Lung microvascular endothelial cell (primary cell): ENCODE measurements around the gene POLR1G. TPM values are rescaled to one million over a fixed set of nuclear protein-coding genes. Genes with fewer than 3 reads are reported as not detected.

Experiments used
- DNase-seq, 2 donors: peaks; one replicate each; pipeline versions ENCODE4 v3.0.0 to v3.0.0-alpha.2; 2010; ENCODE audit warnings: low read depth in 2 of 2
- total RNA-seq: library from RNA; depleted of rRNA; stranded (reverse); fragments of >200 nt; gene quantifications from 2 replicates; pipeline ENCODE4 v1.2.1, GENCODE V29; 2014

Gene POLR1G, protein sequence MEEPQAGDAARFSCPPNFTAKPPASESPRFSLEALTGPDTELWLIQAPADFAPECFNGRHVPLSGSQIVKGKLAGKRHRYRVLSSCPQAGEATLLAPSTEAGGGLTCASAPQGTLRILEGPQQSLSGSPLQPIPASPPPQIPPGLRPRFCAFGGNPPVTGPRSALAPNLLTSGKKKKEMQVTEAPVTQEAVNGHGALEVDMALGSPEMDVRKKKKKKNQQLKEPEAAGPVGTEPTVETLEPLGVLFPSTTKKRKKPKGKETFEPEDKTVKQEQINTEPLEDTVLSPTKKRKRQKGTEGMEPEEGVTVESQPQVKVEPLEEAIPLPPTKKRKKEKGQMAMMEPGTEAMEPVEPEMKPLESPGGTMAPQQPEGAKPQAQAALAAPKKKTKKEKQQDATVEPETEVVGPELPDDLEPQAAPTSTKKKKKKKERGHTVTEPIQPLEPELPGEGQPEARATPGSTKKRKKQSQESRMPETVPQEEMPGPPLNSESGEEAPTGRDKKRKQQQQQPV
- total RNA-seq, result 4.6 and 11.3 TPM in 2 replicates

DNA sequence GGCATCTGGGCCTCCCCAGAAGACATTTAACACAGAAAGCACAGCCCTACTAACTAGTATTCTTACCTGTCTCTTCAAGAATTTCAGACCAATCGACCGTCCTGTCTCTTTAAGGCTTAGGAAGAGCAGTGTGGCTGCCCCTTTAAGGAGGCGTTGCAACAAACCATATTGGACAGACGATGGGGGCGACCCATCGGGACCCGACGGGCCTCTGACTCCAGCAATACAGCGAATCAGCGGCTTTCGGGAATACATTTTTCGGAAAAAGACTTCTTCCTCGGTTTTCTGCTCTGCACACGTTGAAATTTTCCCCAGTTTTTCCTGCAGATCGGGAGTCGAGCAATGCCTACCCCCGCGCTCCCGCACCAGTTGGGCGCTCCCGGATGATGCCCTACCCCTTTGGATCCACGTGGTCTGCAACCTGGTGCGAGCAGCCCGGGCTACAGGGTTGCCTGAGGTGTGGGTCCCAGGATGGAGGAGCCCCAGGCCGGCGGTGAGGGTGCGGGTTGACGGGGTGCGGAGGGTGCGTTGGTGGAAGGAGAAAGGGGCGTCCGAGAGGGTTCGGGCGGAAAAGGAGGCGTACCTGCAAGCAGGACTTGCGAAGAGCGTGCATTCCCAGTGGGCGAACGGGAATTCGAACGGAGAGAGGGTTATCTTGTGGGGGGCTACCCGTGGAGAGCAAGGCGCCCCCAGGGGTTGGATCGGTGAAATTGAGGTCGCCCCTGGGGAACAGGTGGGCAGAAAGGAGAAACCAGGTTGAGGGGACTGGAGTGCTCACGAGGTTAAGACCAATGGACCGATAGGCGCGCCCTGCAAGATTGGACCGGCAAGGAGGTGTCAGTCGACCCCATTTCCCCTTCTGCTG, at the start of gene POLR1G:
POLR1G (plus strand) TSS at position 419 of the 865 bp plus-strand sequence; CDS start at position 472, 53 bp downstream.
- peak; percentile 80 to 84 for DNase-seq

DNA sequence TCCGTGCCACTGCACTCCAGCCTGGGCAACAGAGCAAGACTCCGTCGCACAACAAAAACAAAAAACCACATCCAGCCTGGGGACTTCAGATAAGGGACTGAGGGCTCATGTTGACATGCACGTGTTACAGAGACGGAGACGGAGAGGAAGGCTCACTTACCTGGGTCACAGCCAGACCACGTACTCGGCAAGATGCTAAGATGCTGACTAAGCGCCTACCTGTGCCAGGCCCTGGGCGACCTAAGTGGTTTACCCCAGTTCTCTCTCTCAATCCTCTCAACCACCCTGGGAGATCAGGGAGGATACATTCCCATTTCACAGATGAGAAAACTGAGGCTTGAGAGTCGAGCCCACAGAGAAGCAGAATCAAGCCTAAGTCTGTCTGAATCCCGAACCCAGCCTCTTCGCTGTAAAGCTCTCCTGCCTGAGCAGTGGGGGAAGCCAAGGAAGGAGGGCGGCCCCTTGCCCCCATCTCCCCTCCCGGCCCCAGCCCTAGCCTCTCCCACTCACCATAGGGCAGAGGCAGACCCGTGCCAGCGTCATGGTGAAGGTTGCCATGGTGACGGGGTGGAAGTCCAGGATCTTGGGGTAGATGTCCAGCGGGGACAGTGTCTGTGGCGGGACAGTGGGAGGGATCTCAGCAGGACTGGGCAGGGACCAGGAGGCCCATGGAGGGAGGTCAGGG, 49.5 kb upstream of the POLR1G start:
- no peak for DNase-seq

DNA sequence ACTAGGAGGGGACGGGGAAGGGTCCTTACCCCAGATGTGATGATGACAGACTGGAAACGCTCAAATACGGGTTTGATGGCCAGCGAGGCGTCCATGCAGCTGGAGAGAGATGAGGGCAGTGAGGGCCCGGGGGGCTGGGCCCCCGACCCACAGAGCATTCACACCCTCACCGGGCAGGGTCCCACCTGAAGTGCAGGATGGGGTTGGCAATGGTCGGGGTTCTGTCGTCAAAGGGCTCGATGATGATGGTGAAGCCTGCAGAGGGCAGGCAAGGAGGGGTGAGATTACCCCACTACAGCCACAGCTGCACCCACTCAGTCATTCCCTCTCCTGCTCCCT, 49.0 kb upstream of the POLR1G start:
- DNase-seq, result no peak

DNA sequence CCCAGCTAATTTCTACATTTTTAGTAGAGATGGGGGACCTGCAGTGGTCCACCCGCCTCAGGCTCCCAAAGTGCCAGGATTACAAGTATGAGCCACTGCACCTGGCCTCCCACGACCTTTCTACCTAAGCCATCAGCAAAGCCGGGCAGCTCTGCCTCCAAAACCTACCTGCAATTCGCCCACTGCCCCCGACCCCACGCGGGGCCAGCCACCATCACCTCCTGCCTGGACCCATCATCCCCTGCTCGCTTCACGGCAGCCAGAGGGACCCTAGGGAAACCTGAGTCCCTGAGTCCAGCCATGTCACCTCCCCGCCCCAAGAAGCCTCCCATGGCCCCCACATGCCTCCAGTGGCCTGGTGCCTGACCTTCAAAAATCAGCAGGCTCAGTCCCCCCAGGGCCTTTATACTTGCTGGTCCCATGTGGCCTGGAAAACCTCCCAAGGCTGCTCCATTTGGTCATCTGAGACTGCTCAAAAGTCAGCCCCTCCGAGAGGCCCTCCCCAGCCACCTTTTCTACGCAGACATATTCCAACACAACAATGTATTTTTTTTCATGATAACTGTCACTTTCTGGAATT, 48.1 kb upstream of the POLR1G start:
- no peak for DNase-seq

DNA sequence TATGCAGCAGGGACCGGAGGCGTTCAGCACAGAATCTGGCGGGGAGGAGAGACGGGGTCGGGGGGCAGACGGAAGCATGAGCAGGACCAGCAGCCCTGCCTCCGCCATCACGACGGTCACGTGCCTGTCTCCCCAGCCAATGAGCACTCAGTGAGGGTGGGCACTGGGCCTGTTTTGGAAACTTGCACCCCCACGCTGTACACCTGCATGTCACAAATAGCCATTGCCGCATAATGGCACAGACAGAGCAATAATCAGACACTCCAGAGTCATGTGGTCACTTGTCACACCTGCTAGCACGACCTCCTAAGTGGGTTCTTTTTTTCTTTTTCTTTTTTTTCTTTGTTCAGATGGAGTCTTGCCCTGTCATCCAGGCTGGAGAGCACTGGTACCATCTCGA, 44.8 kb upstream of the POLR1G start:
- DNase-seq, result no peak

DNA sequence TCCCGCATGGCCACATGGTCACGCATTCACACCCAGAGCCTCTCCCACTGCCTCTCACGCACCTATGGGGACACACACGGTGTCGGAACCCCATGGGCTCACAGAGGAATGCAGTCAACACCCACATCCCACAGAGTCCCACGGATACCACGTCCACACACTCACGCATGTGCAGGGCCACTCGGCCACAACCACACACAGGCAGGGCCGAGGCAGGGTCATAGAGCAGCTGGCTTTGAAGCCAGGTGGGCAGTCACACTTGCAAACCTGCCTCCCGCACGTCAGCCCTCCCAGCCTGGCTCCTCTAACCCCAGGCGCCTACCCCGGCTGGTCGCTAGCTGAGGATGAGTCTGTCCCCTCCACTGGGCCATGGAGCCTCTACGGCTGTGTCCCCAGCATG, 44.2 kb upstream of the POLR1G start:
- no peak for DNase-seq

DNA sequence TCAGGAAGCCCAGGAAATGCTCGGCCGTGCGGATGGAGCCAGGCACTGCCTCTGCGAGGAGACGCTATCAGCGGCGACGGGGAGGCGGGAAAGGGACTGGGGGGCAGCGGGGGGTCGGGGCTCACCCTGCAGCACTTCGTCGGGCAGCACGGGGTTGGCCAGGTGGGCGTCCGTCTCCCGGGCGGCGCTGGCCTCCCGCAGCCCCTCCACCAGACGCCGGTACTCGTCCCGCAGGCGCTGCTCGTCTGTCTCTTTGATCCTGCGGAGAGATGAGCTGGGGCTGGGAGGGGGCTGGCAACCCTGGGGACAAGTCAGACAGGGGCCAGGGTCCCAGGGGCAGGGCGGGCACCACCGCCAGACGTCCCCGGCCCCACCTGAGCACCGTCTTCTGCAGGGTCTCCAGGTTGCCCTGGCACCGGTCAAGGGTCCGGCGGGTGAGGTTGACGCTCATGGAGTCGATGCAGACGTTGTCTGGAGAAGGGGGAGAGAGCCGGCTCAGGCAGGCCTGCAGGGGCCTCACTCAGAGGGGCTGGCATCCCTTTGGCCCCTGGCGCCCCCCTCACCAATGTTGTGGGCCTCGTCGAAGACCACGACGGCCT, 42.5 kb upstream of the POLR1G start:
- no peak for DNase-seq

DNA sequence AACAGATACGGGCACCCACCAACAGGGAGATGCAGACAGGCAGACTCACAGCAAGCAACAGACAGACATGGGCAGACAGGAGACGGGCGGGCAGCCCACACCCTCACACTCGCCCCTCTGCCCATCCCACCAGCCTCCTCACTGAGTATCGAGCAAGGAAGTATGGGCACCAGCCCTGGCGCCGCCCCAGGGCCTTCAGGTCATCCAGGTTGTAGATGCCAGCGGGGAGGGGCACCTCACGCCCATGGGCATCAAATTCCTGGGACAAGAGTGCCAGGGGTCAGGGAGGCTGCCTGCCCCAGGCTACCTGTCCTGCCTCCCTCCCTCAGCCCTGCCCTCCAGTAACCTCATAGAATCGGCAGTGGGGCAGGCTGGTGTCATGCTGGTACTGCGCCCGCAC, 41.7 kb upstream of the POLR1G start:
- no peak for DNase-seq

DNA sequence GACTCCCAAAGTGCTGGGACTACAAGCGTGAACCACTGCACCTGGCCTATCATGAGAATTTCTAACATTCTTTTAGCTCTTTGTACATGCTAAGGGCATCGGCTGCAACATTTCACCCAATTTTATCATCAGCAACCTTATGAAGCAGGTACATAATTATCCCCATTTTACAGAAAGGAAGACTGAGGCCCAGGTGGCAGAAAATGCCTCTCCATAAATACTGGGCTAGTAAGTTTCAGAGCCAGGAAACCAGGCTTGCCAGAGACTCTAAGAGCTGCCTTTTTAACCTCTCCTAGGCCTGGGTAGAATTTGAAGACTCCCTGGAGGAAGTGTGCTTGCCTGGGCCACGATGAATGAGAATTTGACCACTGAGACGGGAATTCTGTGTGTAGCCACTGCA, 38.3 kb upstream of the POLR1G start:
- DNase-seq, result no peak

DNA sequence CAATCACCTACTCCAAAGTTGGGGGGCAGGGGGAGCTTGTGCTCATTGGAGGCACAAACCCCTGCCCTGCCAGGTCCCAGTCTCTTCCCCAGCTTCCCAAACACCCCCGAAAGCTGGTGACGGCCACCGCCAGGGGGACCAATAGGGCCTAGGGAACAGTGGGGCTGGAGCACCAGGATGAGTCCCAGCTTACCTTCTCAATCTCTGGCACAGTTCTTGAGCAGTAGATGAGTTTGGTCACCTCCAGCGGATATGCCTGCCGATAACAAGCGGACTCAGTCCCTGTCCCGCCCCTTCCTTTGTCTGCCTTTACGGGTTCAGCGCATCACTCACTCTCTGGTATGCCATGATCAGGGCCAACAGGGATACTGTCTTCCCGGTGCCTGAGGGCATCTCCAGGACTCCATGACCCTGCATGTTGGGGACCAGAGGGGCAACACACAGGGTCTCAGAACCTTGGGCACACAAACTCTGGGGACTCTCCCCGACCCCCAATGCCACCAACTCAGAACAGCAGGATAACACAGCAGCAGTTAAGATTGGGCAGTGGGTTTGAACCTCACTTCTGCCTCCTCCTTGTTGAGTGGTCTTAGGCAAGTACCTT, 37.6 kb upstream of the POLR1G start:
- DNase-seq, result peak; percentile 29 to 31

DNA sequence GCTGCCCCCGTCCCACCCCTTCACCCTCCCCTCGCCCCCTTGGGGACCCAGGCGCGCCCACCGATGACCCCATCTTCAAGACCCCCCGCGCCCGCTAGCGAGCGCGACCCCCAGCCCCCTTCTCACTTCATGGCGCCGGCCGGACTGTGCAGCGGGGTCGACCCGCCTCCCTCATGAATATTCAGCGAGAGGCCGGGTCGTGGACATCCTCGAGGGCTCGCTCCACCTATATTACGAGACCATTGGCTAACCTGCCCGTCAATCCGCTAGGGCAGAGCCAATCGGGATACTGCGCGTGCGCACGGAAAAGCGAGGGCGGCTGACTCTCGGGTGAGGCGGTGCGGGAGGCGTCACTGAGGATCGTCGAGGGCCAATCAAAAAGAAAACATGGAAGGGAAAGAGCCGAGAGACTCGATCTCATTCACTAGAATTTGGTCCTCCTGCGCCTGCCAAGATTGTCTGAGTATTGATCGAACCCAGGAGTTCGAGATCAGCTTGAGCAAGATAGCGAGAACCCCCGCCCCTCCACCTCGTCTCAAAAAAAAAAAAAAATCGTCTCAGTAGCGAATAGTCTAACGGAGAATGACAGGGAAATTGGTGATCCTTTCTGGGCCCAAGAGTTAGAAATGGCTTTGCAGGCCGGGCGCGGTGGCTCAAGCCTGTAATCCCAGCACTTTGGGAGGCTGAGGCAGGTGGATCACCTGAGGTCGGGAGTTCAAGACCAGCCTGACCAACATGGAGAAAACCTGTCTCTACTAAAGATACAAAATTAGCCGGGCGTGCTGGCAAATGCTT, 35.8 kb upstream of the POLR1G start, which contains the start of gene ERCC2:
ERCC2 (minus strand) TSS at position 164 of the 795 bp plus-strand sequence; CDS start at position 131, 33 bp downstream.
- DNase-seq, result peak; percentile 99

DNA sequence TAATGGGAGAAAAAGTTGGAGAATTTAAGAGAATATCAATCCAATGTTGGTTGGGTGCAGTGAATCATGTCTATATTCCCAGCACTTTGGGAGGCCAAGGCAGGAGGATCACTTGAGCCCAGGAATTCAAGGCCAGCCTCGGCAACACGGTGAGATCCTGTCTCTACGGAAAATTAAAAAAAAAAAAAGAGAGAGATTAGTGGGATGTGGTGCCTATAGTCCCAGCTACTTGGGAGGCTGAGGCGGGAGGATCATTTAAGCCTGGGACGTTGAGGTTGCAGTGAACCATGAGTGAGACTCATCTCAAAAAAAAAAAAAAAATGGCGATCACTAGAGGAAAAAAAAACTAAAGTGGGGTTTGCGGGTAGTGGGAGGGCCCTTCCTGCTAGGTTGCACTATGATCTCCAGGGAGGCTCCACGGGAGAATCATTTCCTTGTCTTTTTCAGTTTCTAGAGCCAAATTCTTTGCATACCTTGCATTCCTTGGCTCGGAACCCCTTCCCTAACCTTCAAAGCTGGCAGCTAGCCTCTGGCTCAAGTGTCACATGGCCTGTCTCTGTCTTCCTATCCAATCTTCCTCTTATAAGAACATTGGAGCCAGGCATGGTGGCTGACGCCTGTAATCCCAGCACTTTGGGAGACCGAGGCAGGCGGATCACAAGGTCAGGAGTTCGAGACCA, 30.3 kb upstream of the POLR1G start:
- peak; percentile 77 to 89 for DNase-seq

DNA sequence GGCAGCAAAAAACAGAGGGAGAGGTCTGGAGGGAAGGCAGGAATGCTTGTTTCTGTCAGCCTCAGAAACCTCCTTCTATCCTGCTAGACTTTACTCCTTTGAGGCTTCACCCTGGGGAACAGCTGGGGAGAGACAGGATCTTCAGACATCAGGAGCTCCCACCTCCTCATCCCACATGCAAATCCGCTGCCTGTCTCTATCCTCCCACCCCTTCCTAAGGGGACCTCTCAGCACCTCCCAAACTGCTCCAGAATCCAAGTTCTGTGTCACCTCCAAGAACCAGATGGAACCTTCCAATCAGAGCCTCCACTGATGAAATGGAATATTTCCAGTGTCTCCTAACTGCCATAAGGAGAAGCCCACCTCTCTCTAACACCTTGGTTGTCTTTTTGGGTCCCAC, 26.3 kb upstream of the POLR1G start:
- no peak for DNase-seq

DNA sequence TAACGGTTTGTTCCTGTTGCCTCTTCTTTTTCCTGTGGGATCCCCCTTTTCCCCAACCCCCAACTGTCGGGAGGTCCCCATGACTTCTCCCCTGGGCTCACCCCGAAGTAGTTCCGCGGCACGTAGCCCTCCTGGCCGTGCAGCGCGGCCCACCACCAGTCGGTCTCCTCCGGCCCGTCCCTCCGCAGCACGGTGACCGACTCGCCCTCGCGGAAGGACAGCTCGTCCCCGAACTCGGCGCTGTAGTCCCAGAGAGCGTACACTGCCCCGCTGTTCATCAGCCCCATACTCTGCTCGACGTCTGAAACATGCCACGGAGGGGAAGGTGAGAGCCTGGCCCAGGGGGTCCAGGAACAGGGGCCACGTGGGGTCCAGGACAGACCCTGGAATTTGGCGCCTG, 24.0 kb upstream of the POLR1G start:
- DNase-seq, result no peak

DNA sequence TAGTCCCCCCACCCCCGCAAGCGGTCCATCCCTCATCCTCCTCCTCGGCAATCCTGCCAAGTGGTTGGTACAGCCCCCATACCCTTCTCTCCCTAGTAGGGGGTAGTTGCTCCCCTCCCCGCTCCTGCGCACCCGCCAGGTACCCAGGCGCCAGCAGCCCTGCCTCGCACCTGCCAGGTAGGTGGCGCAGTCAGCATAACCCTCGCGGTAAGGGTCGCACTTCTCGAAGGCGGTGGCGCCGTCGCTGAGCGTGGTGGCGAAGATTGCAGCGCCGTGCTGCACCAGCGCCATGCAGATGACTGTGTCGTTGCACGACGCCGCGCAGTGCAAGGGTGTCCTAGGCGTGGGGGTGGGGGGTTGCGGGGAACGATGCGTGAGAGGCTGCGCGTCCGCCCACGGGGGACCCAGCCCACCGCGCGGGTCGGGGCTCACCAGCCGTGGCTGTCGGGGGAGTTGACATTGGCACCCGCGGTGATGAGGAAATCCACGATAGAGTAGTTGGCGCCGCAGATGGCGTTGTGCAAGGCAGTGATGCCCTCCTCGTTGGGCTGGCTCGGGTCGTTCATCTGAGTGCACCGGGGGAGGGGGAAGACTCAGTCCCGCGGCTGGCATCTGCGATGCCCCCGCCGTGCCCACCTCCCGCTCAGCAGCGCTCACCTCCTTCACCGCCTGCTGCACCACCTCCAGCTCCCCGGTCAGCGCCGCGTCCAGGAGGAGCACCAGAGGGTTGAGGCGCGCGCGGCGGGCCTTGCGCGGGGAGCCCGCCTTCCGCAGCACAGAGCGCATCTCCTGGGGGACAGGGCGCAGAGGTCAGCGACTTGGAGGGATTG, 20.8 kb upstream of the POLR1G start:
- no peak for DNase-seq

DNA sequence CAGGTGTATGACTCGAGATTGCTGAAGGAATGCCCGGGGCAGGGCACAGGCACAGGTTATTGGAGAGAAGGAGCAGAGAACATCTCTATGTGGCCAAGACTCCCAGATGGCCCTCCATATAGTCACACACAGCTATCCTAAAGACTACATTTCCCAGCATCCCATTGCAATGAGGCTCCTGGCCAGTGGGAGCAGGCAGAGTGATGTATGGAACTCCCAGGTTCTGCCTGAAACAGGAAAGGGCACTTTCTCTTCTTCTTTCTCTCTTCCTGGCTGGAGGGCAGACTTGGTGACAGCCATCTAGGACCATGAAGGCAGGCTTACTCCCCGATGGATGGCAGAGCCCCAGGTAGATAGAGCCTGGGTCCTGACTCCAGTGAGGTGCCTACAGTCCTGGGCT, 15.1 kb upstream of the POLR1G start:
- DNase-seq, result no peak

DNA sequence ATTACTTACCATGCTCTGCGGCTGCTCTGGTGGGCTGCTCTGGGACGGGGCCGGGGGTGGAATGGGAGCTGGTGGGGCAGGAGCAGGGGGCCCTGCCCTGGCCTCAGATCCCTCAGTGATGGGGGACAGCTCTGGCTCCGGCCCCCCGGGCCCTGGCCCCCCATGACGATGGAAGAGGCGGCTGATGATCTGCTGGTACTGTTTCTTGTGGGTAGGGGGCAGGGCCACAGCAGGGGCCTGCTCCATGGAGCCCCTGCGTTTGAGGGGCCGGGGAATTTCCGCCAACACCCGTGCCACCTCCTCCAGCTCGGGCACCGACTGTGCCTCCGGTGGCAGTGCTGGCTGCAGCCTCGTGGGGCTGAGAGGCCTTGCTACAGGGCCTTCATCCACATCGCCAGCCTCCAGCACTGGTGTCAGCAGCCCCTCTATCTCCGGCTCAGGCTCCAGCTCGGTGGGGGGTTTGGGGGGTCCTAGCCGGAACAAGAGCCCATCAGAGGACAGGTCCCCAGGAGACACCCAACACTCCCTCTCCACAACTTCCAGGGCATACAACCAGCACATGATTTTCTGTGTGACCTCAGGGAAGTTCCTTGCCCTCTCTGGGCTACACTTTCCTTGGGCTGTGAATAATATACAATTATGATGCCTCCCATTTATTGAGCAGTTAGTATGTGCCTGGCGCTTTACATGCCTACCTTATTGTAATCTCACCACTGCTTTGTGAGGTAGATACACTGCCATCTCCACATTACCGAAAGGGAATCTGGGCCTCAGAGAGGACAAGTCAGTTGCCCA, 14.4 kb upstream of the POLR1G start:
- no peak for DNase-seq
